ENCODE data around the gene TBXAS1. TPM values are rescaled to one million over a fixed set of nuclear protein-coding genes. Genes with fewer than 3 reads are reported as not detected.
A peak's percentile ranks its signal among the peaks of the same experiment; 100 is the strongest.

Gene TBXAS1
- total RNA-seq, 2 donors from 2014 or later: 19.6 to 20.9 TPM

- H3K9me3 ChIP-seq (ENCODE audit: control insufficient read depth, low read length, poor library complexity, severe bottlenecking): no peaks in the 10 kb centered on the region
- Mint-ChIP-seq H3K27ac (no peak overlapping the region), H3K36me3 (ENCODE audit: low read depth) (peaks cover 10% of the 10 kb centered on the region), H3K4me1 (peaks cover 43% of the 10 kb centered on the region), H3K27me3 (no peaks in the 10 kb centered on the region), H3K4me3 (no peak overlapping the region)
- DNase-seq: no peak
- ATAC-seq: no peak
These were observed 222.8 kb downstream of the TBXAS1 start for GRCh38 chr7:140051820-140052219.

DNA sequence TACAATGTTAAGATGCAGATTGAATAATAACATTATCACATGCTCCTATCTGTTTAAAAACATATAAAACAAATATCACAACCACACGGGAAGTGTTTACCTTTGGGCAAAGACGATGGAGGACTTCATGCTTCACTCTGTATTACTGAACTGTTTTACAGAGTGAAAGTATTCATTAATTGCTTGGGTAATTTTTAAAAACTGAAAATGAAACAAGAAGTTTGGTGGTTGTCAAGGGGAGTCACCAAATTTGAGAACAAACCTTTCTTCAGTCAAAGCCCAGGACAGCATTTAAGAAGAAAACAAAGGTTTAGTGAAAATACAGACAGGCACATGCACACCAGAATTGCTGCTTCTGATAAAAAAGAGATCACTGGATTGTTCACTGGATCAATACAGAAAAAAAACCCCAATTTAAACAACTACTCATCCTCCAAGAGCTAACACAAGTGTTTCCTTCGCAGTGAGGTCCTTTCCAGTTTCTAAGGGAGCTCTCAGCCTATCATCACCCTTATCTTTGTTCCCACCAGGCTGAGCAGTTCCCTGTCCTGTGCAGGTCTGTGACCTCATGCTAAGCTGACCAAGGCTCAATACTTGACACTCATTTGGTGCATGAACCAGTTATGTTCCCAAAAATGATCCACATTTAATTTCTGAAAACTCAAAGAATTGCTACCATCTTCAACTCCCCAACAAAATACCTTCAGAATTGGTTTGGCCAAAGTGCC, 224.9 kb downstream of the TBXAS1 start:
- ATAC-seq: peak; percentile 45
- H3K9me3 ChIP-seq (ENCODE audit: control insufficient read depth, low read length, poor library complexity, severe bottlenecking): no peaks in the 10 kb centered on the region
- Mint-ChIP-seq H3K27ac (peak overlapping the region; percentile 59), H3K4me3 (no peak overlapping the region), H3K27me3 (no peaks in the 10 kb centered on the region), H3K36me3 (ENCODE audit: low read depth) (peaks cover 8% of the 10 kb centered on the region), H3K4me1 (peaks cover 54% of the 10 kb centered on the region)
- no peak for DNase-seq

DNA sequence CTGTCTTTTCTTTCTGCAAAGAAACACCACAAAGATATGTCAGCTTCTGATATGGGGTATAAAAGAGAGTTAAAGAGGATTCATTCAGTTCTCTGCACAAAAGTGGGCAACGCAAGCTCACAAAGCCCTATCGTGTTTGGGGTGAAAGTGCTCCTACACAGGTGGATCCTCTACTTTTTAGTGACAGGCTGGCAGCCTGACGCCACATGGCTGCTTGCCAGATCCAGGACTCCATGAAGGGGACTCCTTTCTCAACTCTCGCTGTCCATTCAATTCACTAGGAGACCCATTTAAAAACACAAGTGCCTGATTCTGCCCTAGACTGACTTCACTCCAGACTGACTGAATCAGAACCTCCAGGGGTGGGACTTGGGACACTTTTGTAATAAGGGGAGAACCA, 225.7 kb downstream of the TBXAS1 start:
- H3K9me3 ChIP-seq (ENCODE audit: control insufficient read depth, low read length, poor library complexity, severe bottlenecking): no peaks in the 10 kb centered on the region
- H3K27ac Mint-ChIP-seq: peak overlapping the region; percentile 59
- peaks cover 8% of the 10 kb centered on the region for H3K36me3 Mint-ChIP-seq (ENCODE audit: low read depth)
- ATAC-seq: no peak
- no peak for DNase-seq
- peaks cover 58% of the 10 kb centered on the region for H3K4me1 Mint-ChIP-seq
- no peak overlapping the region for H3K4me3 Mint-ChIP-seq
- H3K27me3 Mint-ChIP-seq: no peaks in the 10 kb centered on the region

DNA sequence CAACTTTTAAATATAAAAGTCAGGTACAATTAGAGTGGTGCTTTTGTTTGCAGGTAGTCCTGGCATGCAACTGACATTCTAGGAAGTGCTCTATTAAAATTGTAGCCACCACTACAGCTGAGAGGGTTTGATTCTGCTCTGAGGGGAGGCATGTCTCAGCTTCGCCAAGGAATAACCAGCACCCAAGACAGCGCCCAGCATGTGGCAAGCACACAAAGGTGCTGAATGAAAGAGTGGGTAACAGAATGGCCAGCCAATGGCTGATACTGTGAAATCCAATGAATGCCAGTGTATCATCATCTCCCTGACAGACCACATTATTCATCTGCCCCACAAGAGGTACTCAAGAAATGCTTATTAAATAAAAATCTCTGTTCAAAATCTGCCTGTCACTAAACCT, 226.8 kb downstream of the TBXAS1 start:
- H3K4me3 Mint-ChIP-seq: no peak overlapping the region
- H3K4me1 Mint-ChIP-seq: peaks cover 61% of the 10 kb centered on the region
- ATAC-seq (no peak), DNase-seq (no peak)
- H3K27ac Mint-ChIP-seq: peak overlapping the region; percentile 79
- no peaks in the 10 kb centered on the region for H3K27me3 Mint-ChIP-seq
- H3K36me3 Mint-ChIP-seq (ENCODE audit: low read depth): peaks cover 3% of the 10 kb centered on the region
- no peaks in the 10 kb centered on the region for H3K9me3 ChIP-seq (ENCODE audit: control insufficient read depth, low read length, poor library complexity, severe bottlenecking)

GRCh38 chr7:140056431-140057142, 227.5 kb downstream of the TBXAS1 start:
- no peak for ATAC-seq
- no peaks in the 10 kb centered on the region for H3K9me3 ChIP-seq (ENCODE audit: control insufficient read depth, low read length, poor library complexity, severe bottlenecking)
- Mint-ChIP-seq H3K4me3 (no peak overlapping the region), H3K36me3 (ENCODE audit: low read depth) (peaks cover 3% of the 10 kb centered on the region), H3K27me3 (no peaks in the 10 kb centered on the region), H3K27ac (peak overlapping the region; percentile 79), H3K4me1 (peaks cover 69% of the 10 kb centered on the region)
- DNase-seq: no peak

DNA sequence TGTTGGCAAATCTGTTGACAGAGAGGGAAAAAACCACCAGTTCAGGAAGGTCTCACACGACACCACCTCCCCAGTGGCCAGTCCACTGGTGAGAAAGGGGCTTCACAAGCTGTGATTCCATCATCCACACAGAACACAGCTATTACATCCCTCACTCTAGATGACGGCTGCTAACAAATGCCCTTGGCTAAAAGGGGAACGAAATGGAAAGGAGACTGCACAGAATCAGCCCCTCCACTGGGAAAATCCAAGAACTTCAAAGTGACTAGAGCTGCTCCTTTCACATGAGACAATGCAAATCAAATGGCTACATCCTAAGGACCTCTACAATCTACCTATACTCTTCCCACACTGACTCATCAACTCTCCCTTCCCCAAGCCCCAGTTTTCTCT, 228.1 kb downstream of the TBXAS1 start:
- Mint-ChIP-seq H3K4me1 (peaks cover 69% of the 10 kb centered on the region), H3K27ac (no peak overlapping the region), H3K4me3 (no peak overlapping the region), H3K36me3 (ENCODE audit: low read depth) (peaks cover 3% of the 10 kb centered on the region), H3K27me3 (no peaks in the 10 kb centered on the region)
- no peak for ATAC-seq
- no peaks in the 10 kb centered on the region for H3K9me3 ChIP-seq (ENCODE audit: control insufficient read depth, low read length, poor library complexity, severe bottlenecking)
- no peak for DNase-seq

DNA sequence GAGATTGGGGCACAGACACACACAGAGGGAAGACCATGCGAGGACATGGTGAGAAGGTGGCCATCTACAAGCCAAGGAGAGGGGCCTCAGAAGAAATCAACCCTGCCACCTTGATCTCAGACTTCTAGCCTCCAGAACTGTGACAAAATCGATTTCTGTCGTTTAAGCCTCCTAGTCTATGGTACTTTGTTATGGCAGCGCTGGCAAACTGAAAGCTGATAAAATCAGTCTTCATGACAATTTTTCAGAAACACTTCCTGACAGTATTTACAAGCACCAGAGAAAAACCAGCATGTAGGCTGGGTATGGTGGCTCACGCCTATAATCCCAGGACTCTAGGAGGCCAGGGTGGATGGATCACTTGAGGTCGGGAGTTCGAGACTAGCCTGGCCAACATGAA, 229.5 kb downstream of the TBXAS1 start:
- peak overlapping the region; percentile 85 for H3K4me3 Mint-ChIP-seq
- no peaks in the 10 kb centered on the region for H3K27me3 Mint-ChIP-seq
- no peaks in the 10 kb centered on the region for H3K9me3 ChIP-seq (ENCODE audit: control insufficient read depth, low read length, poor library complexity, severe bottlenecking)
- DNase-seq: no peak
- no peak for ATAC-seq
- H3K36me3 Mint-ChIP-seq (ENCODE audit: low read depth): peaks cover 3% of the 10 kb centered on the region
- H3K27ac Mint-ChIP-seq: peak overlapping the region; percentile 80
- H3K4me1 Mint-ChIP-seq: peaks cover 63% of the 10 kb centered on the region

- peaks cover 54% of the 10 kb centered on the region for H3K4me1 Mint-ChIP-seq
- H3K4me3 Mint-ChIP-seq: peak overlapping the region; percentile 85
- peaks cover 3% of the 10 kb centered on the region for H3K36me3 Mint-ChIP-seq (ENCODE audit: low read depth)
- no peak for DNase-seq
- H3K9me3 ChIP-seq (ENCODE audit: control insufficient read depth, low read length, poor library complexity, severe bottlenecking): no peaks in the 10 kb centered on the region
- no peak for ATAC-seq
- H3K27me3 Mint-ChIP-seq: no peaks in the 10 kb centered on the region
- H3K27ac Mint-ChIP-seq: peak overlapping the region; percentile 80
These were observed 230.5 kb downstream of the TBXAS1 start for GRCh38 chr7:140059273-140060242.

DNA sequence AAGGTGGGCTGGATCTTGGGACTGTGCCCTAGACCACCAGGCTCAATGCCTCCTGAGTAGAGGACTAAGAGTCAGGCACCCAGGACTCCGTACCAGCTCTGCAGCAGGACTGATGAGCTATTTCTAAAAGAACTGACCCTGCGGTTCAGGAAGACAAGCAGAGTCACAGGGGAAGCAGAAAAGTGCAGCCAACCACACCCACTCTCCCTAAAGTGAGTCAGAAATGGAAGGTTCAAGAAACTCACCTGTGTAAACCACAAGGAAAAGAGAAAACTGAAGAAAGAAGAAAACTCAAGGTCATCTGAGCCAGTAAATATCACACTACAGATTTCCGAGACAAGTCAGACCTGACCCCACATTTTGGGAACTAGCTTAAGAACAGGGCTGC, 231.2 kb downstream of the TBXAS1 start:
- Mint-ChIP-seq H3K27me3 (no peaks in the 10 kb centered on the region), H3K27ac (peak overlapping the region; percentile 80), H3K36me3 (ENCODE audit: low read depth) (peaks cover 3% of the 10 kb centered on the region), H3K4me3 (peak overlapping the region; percentile 85), H3K4me1 (peaks cover 49% of the 10 kb centered on the region)
- H3K9me3 ChIP-seq (ENCODE audit: control insufficient read depth, low read length, poor library complexity, severe bottlenecking): no peaks in the 10 kb centered on the region
- ATAC-seq (no peak), DNase-seq (no peak)

DNA sequence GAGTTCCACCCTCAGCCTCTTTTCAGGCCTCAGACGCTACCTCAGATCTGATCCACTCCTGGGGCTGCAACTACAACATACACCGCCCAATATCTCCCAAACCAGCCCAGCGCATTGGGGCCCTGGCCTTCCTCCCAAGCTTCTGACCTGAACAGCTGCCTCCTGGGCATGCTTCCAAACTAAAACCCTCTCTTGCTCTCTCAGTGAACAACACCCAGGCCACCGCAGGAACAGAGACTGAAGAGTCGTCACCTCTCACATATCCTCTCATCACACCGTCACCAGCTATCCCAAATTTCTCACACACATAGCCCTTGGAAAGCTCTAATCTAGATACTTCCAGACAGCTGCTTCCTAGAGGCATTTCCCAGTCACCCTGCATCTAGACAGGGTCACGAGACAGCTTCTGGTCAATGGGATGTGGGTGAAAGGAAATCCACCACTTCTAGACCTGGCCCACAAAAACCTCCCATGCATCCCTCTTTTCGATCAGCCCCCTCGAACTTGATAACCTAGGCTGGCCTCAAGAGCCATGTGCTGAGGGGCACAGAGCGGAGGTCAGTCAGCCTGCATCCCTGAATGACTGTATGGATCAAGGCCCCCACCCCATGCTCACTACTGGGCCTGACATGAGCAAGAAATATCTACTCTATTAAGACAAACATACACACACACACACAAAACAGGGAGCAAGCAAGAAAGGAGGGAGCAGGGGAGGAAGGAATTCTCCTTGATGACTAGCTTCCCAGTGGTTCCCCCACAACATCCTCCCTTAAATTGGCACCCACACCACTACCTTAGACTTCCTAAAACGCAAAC, 231.9 kb downstream of the TBXAS1 start:
- DNase-seq (no peak), ATAC-seq (no peak)
- H3K4me3 Mint-ChIP-seq: peak overlapping the region; percentile 85
- H3K36me3 Mint-ChIP-seq (ENCODE audit: low read depth): no peaks in the 10 kb centered on the region
- H3K27me3 Mint-ChIP-seq: no peaks in the 10 kb centered on the region
- peaks cover 45% of the 10 kb centered on the region for H3K4me1 Mint-ChIP-seq
- H3K27ac Mint-ChIP-seq: peak overlapping the region; percentile 80
- H3K9me3 ChIP-seq (ENCODE audit: control insufficient read depth, low read length, poor library complexity, severe bottlenecking): no peaks in the 10 kb centered on the region

DNA sequence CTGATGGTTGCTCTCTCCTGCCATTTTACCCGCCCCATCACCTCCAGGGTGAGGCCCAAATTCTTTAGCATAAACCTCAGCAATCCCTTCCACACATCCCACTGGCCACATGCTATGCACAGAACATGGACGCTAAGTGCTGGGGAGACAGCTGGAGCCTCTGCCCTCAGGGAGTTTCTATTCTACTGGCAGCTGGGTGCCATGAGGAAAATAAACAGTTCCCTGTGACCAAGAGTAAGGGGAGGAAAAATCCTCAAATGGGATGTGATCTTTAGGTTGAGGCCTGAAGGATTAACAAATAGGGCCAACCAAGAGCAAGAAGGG, 232.5 kb downstream of the TBXAS1 start:
- H3K4me3 Mint-ChIP-seq: peak overlapping the region; percentile 85
- no peaks in the 10 kb centered on the region for H3K36me3 Mint-ChIP-seq (ENCODE audit: low read depth)
- H3K4me1 Mint-ChIP-seq: peaks cover 42% of the 10 kb centered on the region
- peak overlapping the region; percentile 80 for H3K27ac Mint-ChIP-seq
- no peak for ATAC-seq
- H3K9me3 ChIP-seq (ENCODE audit: control insufficient read depth, low read length, poor library complexity, severe bottlenecking): peaks cover 3% of the 10 kb centered on the region
- no peaks in the 10 kb centered on the region for H3K27me3 Mint-ChIP-seq
- no peak for DNase-seq

GRCh38 chr7:140062118-140062527, 233.1 kb downstream of the TBXAS1 start:
- peaks cover 7% of the 10 kb centered on the region for H3K9me3 ChIP-seq (ENCODE audit: control insufficient read depth, low read length, poor library complexity, severe bottlenecking)
- Mint-ChIP-seq H3K36me3 (ENCODE audit: low read depth) (peaks cover 2% of the 10 kb centered on the region), H3K4me3 (peak overlapping the region; percentile 85), H3K27me3 (no peaks in the 10 kb centered on the region), H3K4me1 (peaks cover 42% of the 10 kb centered on the region), H3K27ac (peak overlapping the region; percentile 80)
- ATAC-seq (peak; percentile 68), DNase-seq (peak; percentile 33 to 60 (median 50))
